HG03039 (cell line): ENCODE results near the gene BBS9.

Experiments
- ATAC-seq: cut with Tn5 transposase; IDR thresholded peaks from one replicate; pipeline ENCODE4 v1.9.1; 2021; ENCODE audit warnings: mild to moderate bottlenecking, moderate library complexity; ENCODE audit not compliant: unreplicated experiment

The BBS9 gene

DNA sequence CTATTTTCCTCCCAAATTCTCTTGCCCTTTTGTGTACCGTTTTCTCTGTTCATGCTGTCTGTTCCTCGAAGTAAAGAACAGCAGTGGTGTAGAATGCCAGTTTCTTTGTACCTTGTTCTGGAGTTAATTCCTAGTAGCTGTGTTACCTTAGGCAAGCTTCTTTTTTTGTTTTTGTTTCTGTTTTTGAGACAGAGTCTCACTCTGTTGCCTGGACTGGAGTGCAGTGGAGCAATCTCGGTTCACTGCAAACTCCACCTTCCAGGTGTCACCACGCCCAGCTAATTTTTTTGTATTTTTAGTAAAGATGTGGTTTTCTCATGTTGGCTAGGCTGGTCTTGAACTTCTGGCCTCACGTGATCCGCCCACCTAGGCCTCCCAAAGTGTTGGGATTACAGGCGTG lies 221.2 kb downstream of the BBS9 start:
- no peak for ATAC-seq

DNA sequence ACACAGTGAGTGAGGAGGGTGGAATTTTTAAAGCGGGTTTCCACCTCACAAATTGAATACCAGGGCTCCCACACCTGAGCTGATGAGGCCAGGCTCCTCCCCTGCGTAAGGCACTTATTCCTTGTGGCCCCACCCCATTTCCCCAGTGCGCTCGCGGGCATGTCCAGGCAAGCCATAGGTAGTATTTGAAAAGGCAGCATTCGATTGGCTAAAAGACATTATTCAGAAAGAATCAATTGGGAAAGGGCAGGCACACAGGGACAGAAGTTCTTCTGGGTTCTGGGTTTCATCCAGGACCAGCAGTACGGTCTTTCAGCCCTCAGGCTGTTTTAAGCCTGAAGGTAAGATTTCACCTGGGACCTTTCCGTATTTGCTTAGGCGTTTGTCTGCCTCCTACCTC lies 222.3 kb downstream of the BBS9 start:
- no peak for ATAC-seq

DNA sequence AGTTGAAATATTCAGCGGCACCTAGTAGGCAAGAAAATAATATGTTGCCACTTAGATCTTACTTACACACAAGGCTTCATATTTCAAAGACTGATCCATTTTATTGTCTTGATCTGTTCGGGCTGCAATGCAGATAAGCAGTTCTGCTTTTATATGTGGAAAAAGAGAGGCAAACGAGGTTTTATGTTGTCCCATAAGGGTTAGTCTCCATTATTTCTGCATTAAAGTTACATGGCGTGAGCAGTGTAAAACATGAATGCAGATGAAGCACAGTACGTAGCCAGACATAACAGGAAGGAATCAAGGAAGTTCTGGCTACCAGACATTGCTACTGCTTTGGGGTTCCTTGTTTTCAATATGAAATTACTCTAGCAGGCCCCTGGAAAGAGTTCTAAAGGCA lies 224.8 kb downstream of the BBS9 start:
- ATAC-seq = no peak

DNA sequence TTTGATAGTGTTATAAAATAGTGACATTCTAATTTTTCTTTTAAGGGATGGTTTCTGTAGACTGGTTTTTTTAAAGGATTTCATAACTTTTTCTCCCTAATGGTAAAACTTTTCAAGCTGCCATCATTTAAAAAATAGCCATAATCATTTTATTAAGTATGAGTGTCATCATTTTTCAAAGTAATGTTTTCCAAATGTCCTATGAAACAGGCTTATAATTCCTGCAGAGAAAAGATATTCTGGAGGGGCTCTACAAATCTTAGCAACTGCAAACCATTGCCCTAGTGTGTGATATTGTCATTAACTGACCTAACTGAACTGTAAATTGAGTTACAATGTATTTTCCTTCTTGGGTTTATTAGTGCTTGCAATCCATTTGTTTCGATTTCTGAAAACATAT lies 226.0 kb downstream of the BBS9 start:
- no peak for ATAC-seq

DNA sequence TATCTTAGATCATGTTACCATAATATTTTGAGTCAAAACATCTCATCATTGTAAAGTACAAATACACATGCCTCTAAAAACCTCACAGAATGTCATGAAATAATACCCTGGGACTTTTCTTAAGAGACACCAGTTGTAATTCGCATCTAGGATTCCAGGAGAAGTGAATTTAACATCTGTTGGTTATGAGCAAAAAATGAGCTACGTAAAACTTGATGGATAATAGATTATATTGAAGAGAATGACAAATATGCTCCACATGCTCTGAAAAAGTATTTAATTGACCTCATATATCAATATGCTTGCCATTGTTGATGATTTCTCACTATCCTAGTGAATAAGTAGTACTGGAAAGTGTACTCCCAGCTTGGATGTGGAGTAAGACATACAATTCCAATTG lies 227.0 kb downstream of the BBS9 start:
- ATAC-seq = no peak

DNA sequence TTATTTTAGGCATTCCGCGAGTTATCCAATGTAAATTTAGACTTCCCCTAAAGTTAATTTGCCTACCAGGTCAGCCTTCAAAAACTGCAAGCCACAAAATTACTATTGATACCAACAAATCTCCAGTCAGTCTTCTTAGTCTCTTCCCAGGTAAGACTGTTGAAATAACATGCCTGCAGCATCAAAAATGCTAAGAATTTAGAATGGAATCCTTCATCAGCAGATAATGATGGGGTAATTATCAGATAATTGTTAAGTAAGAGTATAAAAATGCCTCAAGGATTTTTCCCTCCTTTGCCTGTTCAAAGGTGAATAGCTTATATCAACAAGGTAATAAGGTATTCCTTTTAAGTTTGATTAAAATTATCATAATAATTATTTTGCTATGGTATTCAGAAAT lies 228.5 kb downstream of the BBS9 start:
- ATAC-seq = no peak

DNA sequence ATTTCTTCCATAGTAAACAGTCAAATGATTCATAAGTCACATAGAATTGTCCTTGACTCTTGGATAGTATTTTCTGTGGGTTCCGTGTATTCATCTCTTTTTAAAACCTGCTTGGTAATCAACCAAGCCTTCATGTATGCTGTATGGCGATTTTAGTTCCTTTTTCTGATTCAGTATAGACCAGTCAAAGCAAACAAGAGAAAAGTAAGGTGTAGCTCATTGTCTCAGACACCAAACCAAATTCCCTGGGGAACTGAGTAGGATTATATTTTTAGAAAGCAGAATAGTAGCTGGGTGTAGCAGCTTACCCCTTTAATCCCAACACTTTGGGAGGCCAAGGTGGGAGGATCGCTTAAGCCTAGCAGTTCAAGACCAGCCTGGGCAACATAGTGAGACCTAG lies 240.5 kb downstream of the BBS9 start:
- ATAC-seq = no peak

DNA sequence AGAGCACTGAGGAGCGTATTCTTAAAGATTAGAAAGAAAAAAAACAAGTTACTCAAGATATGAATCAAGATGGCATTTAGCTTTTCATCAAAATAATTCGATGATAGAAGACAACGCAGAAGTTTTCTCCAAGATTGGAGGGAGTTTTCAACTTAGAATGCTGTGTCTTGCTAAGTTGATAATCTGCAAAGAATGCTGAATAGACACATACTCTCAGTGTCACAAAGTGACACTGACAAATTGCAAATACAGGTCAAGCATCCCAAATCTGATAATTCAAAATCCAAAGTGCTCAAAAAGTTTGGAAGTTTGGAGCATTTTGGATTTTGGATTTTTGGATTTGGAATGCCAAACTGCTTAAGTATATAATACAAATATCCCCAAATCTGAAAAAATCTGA lies 243.8 kb downstream of the BBS9 start:
- no peak for ATAC-seq

DNA sequence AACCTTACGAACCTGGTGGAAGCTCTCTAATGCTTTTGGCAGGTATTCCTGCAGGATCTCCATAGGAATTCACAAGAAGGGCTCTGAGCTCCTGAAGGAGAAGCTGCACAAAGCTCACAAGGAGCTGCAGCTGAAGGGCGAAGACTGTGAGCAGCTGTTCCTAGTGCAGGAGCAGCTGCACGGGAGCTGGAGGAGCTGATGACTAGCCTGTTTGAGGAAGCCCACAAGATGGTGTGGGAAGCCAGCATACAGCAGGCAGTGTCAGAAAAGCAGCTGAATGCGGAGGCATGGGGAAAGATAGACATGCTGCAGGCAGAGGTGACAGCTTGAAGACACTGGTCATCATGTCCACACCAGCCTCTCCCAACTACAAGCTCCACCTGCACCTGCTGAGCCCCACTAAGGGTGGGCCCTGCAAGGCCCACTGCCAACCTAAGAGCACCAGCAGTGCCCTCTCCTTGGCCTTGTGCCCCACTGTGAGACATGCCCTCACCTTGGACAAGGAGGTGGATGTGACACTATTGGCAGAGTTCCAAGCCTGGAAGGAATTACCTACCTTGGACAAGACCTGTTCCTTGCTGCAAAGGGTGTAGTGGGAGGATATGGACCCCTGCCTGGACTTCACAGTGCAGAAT lies 250.6 kb downstream of the BBS9 start:
- ATAC-seq = no peak

DNA sequence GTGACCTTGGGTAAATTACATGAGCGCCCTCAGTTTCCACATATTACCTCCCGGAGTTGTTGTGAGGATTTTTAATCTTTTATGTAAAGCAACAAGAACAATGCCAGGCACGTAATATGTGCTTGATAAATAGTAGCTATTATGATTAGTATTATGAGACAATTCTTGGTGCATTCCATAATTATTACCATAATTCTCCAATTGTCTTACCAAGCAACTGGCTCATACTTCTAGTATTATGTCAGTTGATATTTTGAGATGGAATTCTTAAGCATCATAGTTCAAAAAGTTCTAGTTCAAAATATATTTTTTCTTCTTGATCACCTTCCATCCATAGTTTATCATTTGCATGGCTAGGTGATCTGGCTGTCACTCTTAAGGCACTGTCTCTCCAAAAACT lies 259.0 kb downstream of the BBS9 start:
- no peak for ATAC-seq

DNA sequence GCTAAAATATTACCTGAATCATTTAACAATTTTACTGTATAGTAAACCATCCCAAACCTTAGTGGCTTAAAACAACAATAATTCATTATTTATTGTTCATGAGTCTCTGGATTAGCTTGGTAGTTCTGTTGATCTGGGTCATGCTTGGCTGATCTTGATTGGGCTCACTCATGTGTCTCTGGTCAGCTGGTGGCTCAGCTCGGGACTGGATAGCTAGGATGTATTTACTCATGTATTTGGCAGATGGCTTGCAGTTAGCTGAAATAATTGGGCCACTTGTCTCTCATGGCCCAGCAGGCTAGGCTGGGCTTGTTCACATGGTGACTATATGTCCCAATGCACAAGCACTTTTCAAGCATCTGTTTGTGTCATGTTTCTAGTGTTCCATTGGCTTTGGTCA lies 262.8 kb downstream of the BBS9 start:
- ATAC-seq = no peak

DNA sequence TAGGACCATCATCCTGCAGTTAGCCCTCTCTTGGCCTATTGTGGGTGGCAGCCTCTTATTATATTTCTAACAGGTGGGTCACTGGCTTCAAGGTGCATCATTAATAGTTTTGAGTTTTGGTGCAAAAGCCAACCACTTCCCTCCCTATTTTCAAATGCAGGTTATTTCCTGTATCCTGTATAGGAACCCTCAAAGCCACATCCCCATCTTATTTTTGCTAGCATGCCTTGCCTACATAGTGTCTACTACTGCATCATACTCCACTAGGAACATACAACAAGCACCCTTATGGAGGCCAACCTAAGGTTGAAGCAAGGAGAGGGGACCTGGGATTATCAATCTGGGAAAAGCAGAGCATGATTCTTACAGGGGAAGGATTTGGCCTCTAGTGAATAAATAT lies 264.4 kb downstream of the BBS9 start:
- no peak for ATAC-seq

DNA sequence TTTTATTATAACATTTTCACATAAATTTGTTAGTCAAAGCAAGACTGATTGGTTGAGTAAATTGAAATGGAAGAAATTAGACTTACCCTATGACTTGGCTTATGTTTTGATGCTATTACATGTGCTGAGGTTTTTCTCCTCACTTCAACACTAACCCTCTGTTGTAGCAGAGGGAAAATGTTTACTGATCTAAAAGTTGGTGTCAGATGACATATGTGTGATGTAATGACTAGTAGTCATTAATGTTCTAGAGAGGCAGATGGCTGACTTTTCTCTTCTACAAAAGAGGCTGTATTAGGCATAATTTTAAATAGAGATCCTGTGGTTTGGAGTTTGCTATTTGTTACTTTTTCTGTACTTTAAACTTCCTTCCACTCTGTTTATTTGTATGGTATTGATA lies 266.0 kb downstream of the BBS9 start:
- no peak for ATAC-seq

DNA sequence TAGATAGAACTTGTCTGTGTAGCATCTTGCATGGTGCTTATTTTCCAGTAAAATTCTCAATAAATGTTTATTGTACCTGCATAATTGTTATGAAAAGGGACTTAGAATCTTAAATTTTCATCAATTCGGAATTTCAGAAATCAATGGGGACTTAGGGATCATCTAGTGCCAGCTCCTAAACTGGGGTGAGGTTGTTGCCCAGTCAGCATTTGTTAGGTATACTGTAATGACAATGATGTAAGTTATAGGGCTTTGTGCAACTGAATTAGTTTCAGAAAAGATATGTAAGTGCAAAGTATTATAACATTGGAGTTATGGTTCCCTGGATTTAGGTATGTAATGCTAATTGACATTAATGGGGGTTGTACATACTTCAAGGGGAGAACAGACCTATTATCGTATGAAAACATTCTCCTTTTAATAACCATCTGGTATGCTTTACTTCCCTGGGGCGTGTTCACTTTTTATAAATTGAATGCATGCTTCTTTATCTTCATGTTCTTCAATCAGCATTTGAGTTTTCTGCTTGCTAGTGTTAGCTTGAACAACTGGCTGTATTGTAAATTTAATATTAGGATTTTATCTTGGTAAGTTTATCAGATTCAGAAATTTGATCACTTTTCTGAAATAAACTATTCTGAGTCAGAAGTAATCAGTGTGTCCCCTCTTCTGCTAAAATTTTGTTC lies 270.3 kb downstream of the BBS9 start:
- ATAC-seq = no peak

DNA sequence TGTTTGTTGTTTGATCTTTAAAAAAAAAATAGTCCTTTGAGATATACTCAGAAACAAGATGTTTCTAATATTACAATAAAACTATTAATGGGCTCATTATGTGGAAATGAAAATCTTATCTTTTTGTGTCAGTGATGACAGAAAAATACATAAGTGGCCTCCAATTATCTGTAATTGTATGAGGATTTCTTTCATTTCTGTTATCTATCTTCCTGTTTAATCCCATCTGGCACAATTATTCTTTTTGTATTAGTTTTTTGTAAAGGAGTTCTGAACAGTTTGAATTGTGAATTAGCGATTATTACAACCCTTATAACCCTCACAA lies 270.8 kb downstream of the BBS9 start:
- ATAC-seq = no peak

DNA sequence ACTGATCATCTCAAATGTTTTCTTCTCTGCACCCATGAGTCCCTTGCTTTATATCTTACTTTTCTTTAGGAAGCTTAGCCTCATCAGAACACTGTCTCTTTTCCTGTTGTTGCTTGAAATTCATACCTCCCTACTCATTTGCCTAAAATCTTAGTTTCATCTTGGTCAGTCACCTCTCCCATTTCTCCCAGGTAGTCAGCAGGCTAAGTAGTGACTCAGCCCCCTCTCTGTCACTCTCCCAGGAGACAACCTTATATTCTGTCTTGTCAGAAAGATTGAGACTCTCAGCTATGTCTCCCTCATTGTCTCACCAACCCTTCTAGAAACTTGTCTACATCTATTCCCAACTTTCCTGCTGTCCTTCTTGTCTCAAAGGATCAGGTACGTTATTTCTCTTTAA lies 280.9 kb downstream of the BBS9 start:
- no peak for ATAC-seq

DNA sequence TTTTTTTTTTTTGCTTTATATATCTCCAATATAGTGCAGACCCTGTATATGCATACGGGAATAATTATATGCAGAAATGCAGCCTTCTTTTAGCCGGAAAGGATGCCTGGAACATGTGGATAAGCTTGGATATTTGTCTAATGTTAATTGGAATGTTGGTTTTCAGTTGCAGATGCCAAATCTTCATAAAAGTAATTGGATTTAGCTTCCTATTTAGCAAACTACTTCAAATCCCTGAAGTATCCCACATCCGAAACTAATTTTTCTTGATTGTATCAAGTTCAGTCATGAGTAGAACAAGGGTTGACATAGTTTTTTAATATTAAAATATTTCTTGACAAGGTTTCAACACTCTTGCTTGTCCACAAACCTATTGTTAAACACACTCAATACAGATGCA lies 281.7 kb downstream of the BBS9 start:
- no peak for ATAC-seq

DNA sequence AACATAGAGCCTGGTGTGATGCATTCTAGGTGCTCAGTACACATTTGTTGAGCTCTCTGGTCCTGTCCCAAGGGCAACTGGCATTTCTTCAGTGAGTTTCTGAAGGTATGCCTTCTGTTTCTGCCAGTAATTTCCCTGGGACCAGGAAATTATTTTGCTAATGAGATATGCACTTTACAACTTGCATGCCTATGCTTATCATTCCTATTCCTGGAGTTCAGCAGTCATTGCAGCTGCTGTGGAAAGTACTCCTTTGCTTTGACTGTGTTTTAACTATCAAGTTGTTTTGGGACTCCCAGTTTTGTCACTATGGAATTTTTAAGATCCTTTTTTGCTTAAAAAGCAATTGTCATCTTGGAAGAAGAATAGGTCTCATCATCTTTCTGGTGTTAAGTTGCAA lies 283.0 kb downstream of the BBS9 start:
- ATAC-seq = no peak

DNA sequence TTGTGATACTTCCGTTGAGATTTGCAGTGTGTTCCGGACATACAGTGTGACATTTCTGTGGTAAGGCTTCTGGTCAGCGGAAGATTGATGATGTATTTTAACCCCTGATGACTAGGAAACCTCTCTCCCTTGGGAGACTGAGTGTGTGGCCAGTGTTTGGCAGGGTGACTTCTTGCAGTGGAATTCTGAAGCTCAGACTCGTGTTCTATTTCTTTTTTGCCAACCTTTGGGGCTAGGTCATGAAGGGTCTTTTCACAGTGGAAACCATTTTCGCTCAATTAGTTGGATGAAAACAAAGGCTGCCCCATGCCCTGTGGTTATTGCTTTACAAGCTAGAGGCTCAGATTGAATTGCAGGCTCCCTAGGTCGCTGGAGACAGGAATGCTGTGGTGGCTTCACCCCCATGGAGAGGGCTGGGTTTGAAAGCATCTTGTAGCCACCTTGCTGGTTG lies 288.9 kb downstream of the BBS9 start:
- no peak for ATAC-seq

DNA sequence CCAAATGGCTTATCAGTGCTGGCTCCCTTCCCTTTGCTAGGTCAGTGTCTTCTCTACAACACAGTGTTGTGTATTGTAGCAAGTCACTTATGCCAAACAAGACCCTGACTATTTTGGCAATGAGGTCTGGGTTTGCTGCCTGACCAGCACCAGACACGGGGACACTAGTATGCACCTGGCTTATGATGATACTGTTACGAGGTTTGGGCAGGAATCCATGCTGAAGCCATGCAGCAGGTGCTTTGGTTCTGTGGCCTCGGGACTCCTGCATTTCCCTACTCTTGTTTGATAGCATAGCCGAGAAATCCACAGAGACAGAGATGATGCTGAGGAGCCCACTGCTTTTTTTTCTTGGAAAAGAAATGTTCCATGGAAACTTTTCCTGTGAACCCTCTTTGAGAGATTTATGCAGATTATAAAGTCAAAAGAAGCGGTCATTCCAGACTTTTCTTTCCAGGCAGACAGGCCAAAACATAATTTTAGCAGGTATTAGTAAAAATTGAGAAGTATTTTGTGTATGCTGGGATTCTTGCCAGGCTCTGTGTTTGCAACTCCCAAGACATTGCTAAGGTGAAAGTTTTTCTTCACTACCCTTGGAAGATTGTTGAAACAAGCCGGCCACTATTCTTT lies 291.1 kb downstream of the BBS9 start:
- no peak for ATAC-seq

DNA sequence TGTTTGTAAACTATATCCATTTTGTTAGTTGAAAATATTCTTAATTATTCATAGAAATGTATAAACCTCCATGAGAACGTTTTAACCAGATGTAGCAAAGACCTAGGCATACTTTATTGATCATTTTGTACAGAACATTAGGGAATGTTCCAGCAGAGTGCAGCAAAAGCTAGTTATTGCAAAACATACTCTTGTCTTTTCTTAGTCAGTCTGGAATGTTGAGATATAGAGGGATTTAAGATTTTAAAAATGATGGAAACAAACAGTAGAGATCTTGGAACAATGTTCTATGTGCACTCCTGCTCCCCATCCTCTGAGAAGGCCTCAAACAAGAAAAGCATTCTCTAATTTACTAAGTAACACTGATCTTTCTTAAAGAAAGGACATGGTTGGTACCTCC lies 292.1 kb downstream of the BBS9 start:
- no peak for ATAC-seq

DNA sequence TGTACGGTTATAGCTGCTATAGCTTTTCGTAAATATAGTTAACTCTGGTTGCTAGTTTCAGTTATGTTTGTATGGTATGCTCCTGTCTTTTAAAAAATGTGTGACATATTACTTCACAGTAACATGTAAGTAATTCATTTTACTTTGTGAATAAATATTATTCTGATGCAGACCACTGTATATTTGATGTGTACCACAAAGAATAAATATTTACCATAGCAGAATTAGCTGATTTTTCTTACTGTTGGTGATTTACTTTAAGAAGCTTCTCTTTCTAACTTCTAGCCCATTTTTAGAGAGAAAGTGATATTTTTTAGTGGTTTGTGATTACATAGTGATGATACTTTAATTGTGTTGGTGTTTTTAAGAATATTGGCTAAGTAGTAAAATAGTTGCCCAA lies 292.8 kb downstream of the BBS9 start:
- no peak for ATAC-seq
